GM21737 (cell line): Measurements from ENCODE around the gene TAL1.
A peak's percentile ranks its signal among the peaks of the same experiment; 100 is the strongest.
"Not testable (repeated sequence)": the region's sequence is repeated elsewhere in the genome, so short reads cannot be mapped to it uniquely, and the experiment has no call there.

Experiments used
- ATAC-seq: cut with Tn5 transposase; IDR thresholded peaks from one replicate; pipeline ENCODE4 v1.9.1; 2021; ENCODE audit warnings: mild to moderate bottlenecking, moderate library complexity; ENCODE audit not compliant: unreplicated experiment

The TAL1 gene

DNA sequence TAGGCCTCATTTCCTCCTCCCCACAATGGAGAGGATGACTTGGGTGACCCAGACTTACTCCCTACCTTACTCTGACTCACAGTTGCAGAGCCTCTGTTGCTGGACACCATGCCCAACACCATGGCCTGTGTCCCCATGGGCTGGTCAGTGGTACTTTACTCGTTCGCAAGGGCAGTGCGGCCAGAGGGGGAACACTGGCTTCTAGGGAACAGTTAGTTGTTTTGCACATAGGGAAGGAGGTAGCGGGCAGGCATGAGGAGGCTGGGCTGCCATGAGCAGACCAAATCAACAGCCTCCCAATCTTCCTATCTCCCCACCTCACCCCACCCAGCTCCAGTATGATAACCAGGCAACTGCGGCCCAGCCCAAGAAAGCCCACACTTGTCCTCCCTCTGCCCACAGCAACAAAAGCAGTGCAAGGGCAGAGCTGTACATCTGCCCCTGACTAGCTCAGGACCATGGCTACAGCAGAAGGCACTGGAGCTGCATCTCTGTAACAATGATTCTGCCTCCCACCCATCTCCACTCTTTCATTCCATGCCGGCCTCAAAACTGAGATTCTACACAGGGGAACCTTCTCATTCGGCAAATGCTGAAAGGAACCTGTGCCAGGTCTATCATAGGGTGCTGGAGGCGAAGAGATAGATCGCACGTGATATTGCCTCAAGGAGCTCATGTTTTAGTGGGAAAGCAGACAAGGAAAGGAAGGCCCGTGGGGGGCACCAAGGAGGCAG, 18.6 kb downstream of the TAL1 start:
- no peak for ATAC-seq

DNA sequence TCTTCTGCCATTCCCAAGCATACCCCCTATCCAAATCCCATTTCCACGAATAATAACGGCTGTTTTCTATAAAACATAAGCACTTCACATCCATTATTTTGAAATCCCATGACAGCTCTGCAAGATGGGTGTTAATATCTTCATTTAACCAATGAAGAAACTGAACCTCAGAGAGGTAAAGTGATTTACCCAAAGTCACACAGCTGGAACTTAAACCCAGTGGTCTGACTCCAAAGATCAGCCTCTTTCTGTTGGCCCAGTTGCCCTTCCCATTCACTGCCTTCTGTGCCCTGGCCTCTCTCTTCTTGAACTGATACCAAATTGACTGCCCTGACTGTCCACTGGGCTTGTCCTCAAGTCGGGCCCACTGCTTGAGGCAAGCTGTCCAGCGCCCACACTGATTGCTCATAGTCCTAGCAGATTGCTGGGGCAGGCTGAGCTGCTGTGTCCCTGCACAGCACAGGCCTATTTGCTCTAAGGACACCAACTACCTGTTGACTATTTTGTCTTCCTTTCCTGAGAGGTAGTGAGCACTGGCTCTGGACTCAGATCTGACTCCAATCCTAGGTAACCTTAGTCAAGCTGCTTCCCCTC, 19.3 kb downstream of the TAL1 start:
- ATAC-seq = no peak

DNA sequence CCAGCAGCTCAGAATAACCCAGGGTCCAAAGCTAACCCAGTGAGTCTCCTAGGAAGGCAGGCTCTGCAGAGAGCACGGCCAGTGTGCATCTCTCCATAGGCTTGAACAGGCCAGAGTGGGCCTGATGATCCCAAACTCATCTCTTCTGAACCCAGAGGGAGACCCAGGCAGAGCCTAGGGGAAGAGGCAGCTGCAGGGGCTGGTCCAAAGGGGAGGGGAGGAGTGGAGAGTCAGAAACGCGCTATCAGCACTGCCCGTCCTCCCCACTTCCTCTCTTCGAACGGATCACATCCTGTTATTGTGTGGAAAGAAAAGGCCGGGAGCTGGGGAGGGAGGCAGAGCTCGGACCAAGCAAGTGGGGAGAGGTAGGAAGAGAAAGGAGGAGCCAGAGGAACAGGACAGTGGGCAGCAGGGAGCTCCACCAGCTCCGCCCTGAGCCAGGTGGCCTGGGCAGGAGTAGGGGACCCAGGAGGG, 20.2 kb downstream of the TAL1 start:
- ATAC-seq = no peak

DNA sequence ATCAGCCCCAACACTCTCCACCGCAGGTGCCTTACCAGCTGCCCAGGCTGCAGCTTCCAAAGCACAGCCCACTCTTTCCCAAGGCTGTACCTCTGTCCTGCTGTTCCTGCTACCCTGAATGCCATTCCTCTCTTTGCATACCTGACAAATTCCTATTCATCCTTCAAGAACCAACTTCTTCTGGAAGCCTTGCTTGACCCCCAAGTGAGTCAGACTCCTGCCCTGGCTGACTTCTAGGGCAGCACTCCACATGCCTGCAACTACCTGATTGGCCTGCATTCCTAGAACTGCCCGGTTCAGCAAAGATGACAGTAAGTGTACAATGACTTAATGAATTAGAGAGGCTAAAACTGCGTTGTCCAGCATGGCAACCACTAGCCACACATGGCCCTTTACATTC, 21.4 kb downstream of the TAL1 start:
- no peak for ATAC-seq

DNA sequence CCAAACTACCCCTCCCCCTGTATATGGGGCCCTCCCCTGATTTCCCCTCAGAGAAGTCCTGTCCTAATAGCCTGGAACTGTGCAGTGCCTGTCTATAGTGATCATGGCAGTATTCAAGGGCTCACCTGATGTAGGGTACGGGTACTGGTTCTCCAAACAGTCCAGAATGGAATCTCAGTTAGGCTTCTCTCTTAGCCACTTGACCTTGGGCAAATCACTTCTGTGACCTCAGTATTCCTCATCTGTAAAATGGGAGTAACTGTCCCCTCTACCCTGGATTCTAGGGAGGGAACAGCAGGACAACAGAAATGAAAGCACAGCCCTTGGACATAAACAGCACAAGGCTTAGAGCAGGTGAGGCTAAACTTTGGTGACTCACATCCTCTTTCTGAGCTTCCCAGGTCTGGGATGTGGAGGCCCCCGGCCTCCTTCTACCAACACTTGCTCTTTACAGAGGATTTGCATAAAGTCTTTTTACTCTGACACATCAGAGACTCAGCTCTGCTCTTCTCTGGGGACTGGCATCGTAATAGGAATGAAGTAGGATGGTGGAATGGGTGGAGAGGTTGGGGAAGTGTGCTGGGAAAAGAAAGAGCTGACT, 22.2 kb downstream of the TAL1 start:
- no peak for ATAC-seq

DNA sequence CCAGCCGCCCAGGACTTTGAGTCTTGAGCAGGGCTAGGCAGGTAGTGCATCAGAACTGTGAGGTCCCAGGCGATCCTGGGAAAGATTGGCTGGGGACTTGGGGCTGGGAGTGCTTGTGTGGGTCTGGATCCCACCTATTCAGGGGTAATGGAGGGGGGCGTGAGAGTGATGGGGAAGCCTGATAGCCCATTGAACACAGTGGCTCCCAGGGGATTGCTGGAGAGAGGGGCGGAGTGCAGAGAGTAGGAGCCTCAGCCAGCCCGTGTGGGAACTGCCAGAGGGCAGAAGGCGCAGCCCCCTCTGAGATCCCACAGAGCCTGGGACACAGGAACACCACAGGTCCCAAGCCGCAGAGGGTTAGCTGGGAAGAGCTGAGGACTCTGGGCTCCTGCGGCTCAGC, 22.9 kb downstream of the TAL1 start:
- no peak for ATAC-seq

DNA sequence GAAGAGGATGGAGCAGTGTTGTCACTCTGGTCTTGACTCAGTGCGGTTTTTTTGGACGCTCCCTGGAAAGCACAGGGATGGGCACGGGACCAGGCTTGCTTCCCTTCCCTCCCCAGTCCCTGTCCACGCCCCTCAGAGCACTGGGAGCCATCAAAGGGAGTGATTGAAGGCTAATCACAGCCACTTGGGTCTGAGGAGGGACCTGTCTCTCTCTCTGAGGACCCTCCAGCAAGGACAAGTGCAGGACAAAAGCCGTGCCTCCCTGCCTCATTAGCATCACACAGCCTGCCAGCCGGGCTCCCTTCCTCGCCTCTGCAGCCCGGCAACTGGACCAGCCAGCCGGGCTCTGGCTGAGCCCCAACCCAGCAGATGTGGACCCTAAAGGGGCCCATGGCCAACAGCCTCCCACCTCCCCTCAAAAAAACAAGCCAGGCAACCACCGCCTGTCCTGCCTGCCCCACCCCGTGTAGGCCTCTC, 23.6 kb downstream of the TAL1 start:
- no peak for ATAC-seq

DNA sequence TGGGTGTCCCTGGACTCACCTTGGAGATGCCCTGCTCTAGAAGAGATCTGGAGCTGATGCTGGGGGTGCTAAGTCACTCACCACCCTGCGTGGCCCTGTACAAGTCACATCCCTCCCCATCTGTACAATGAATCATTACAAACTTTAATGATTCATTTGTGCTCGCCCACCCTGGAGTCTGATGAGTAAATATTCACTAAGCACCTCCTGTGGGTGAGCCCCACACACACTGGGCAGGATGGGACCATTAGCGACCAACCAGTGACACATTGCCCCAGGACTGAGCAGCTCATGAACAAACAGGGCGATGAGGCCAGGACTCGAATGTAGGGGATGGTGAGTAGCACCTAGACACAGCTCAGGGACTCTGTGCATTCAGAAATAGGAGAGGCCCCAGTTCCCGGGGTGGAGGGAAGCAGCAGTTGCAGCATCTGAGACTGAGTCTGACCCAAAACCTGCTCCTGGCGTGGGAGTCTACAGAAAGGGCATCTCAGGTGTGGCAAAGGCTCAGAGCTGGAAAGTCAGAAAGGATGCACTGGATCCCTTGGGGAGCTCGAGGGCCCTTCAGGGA, 24.1 kb downstream of the TAL1 start:
- no peak for ATAC-seq

DNA sequence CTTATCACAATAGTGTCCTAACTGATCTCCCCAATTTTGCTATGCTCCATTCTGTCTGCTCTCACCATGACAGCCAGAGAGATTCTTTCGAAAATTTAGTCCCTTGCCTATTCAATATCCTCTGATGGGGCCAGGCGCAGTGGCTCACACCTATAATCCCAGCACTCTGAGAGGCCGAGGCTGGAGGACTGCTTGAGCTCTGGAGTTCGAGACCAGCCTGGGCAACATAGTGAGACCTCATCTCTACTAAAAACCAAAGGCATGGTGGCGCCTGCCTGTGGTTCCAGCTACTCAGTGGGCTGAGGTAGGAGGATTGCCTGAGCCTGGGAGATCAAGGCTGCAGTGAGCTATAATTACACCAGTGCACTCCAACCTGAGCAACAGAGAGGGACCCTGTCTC, 26.1 kb downstream of the TAL1 start:
- no peak for ATAC-seq

DNA sequence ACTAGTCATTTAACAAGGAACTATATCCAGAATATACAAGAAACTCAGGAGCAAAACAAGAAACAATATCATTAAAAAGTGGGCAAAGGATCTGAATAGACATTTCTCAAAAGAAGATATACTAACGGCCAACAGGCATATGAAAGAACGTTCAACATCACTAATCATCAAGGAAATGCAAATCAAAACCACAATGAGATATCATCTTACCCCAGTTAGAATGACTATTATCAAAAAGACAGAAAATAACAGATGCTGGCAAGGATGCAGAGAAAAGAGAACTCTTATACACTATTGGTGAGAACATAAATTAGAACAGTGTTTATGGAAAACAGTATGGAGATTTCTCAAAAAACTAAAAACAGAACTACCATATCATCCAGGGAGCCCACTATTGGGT, 28.5 kb downstream of the TAL1 start:
- ATAC-seq = not testable (repeated sequence)

DNA sequence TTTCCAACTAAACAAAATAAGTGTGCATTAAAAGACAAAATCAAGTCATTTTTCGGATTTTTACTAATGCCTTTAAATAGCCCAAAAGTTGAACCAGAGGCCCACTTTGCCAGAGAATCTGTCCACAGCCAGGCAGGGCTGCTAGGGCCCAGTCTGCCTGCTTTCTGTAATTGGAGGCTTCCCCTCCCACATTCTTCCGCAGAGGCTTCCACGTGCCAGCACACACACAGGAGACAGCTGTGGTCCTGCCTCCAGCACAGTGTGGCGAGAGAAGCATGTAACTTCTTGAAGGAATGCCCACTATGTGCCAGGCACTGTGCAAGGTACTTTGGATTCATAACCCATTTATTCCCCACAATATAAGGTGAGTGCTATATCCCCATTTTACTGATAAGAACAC, 30.8 kb downstream of the TAL1 start:
- no peak for ATAC-seq

DNA sequence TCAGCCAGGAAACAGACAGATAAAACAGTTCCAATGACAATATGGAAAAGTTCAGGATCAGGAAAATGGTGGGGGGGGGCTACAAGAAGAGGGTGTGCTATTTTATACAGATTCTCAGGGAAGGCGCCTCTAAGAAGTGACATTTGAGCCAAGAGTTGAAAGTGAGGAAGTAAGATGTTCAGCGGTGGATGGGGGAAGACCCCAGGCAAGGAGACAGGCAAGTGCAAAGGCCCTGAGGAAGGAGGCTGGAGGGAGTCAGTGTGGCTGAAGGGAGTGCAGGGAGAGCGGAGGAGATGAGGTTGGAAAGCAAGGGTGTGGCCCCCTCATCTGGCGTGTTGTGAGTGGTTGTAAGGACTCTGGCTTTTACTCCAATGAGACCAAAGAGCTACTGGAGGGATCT, 33.8 kb downstream of the TAL1 start:
- ATAC-seq = no peak

DNA sequence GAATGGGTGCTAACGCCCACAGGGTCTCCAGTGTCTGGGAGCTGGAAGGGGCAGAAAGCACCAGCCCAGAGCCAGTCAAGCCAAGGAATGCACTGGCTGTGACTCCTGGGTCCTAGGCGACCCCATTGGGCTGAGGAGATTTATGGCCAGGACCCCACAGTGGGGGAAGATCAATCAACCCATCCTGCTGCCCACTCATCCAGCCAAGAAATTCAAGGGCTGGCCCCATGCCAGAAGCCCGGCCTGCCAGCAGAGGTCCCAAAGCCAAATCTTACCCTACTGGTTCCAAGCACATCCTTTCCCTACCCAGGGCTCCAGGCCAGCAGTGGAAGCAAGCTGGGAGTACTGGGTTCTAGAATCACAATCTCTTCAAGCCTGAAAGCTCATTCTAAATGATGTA, 35.4 kb downstream of the TAL1 start:
- ATAC-seq = no peak

DNA sequence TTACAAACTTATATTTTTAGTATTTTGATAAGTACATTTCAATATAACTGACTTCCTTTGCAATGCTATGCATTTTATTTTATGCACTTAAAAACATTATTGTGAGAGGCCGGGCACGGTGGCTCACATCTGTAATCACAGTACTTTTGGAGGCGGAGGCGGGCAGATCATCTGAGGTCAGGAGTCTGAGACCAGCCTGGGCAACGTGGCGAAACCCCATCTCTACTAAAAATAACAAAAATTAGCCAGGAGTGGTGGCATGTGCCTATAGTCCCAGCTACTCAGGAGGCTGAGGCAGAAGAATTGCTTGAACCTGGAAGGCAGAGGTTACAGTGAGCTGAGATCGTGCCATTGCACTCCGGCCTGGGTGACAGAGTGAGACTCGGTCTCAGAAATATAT, 36.0 kb downstream of the TAL1 start:
- ATAC-seq = not testable (repeated sequence)

DNA sequence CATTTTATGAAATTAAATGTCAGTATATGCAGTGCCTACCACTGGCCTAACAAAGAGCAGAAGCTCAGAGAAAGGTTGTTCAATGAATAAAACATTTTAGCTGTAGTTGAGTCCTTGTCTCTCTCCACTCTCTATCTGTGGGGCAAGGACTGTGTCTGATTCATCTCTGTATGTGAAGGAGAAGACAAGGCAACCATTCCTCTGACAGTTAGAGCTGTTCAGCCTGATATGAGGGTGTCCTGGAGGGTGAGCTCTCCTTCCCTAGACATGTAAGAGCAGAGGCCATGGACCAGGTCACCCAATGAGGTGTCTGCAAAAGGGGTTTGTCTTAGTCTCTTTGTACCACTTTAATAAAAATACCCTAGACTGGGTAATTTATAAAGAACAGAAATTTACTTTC, 37.7 kb downstream of the TAL1 start:
- no peak for ATAC-seq

DNA sequence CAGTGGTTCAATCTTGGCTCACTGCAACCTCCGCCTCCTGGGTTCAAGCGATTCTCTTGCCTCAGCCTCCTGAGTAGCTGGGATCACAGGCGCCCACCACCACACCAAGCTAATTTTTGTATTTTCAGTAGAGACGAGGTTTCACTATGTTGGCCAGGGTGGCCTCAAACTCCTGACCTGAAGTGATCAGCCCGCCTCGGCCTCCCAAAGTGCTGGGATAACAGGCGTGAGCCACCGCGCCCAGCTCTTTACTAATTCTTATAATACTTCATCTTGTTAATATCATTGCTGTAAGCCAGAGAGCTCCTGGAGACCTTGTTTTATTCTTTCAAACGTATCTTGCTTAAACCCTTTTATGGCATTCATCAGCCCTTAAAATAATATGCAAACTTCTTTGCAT, 38.5 kb downstream of the TAL1 start:
- not testable (repeated sequence) for ATAC-seq

DNA sequence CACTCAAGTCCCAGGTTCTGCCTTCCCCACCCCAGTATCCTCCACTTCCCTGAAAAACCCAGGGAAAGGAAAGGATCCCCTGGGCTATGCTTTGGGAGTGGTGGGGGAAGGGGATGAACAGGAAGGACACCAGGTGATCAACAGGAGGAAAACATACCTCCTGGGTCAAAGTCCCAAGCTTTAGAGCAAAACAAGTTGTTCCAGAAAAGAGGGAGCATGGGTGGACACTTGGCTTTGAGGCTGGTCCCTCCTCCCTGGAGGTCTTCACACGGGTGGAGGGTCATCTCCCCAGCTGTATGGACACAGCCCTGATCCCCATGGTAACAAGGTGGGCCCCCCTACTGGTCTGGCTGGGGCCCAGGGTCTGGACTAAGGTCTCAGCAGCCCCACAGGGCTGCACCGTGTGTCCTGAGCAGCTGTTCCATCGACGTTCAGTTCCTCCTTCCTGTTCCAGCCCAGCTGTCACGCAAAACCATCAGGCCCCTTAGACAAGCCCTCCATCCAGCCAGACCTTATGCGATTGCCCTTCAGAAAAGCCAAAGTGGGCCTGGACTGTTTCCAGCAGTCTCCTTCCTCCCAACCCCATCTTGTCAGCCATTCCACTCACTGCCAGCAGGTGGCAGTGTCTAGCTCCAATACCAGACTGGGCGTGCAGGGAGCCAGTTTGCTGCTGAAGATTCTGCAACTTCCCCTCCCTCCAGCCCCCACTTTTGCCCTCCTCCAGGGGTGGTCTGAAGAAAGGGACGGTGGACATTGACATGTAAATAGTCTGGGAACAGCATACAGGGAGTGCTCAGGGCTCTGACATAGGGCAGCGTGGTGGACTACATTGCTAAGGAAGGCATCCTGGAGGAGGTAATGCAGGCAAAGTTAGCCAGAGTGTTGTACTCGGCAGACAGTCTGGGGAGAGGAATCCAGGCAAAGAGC, 39.3 kb downstream of the TAL1 start:
- ATAC-seq = peak; percentile 54

DNA sequence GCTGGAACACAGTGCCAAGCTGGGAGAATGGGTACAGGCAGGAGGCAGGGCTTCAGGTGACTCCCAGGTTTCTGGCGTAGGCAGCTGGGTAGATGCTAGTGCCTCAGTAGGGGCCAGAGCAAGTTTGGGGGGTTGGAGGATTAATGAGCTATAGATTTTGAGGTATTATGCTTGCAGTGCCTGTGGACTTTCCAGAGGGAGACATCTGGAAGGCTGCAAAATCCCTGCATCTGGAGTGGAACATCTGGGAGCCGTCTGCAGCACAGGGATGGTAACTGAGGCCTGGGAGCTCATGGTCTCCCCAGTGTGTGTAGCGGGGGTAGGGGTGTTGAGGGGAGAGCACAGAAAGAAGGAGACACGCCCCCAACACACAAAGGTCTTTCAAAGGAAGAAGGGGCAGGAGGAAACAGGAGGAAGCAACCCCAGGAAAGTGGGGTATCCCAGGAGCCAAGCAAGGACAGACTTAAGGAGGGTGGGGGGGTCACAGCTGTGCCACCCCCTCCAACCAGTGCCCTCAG, 40.0 kb downstream of the TAL1 start:
- ATAC-seq = no peak

DNA sequence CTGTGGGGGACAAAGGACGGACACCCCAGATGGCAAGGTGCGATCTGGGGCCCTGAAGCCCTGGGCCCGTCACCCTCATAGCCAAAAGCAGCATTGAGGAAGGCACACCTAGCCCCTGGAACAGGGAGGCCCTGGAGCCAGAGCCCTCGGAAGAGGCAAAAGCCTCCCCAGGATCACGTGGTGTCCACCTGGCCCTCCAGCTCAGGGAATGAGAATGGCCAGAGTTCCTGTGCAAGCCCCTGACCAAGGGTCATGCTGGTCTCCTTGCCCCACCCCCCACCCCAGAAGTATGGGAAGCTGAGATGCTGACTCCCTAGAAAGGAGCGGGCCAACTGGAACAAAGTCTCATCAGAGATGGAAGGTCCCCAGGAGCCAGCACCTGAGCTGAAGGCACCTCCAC, 41.2 kb downstream of the TAL1 start:
- no peak for ATAC-seq

DNA sequence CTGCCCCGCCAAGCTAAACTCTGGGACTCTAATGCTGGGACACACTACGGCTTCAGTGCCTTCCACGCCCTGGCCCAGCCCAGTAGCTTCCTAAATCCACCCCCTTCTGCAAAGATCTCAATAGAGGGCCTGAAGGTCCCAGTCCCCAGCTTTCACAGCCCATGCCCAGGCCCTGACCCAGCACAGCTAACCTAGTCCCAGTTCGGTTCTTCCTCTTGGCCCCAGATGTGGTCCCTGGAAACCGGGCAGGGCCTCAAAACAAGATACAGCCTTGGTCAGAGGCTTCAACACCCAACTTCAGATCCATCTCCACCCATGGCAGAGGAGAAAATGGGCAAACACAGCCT, 41.5 kb downstream of the TAL1 start:
- no peak for ATAC-seq
